Calu3 (cell line): ENCODE data around the gene GARIN1A. TPM values are rescaled to one million over a fixed set of nuclear protein-coding genes. Genes with fewer than 3 reads are reported as not detected.

Experiments used
- BruUV-seq: library from RNA; stranded (reverse); fragments of 400-500 nt; replicated peaks from 2 replicates; lab custom pipeline; 2021; lab: Mats Ljungman, UMichigan
- CTCF ChIA-PET: fragments of 300-600 bp; sonication (Branson Sonifier 250); formaldehyde crosslinking; loops from one replicate; lab custom pipeline; 2022; ENCODE audit warnings: antibody characterized with exemption; lab: Charles Lee
- DNase-seq: peaks from one replicate; pipeline ENCODE4 v3.0.0; 2022
- H3K27ac Mint-ChIP-seq: one replicate; pipeline ENCODE4 v1.8.0; 2022; ENCODE audit warnings: mixed read lengths; ENCODE audit not compliant: unreplicated experiment
- H3K27me3 Mint-ChIP-seq: one replicate; pipeline ENCODE4 v1.8.0; 2022; ENCODE audit warnings: mixed read lengths; ENCODE audit not compliant: unreplicated experiment
- H3K36me3 Mint-ChIP-seq: one replicate; pipeline ENCODE4 v1.8.0; 2022; ENCODE audit warnings: mild to moderate bottlenecking, moderate library complexity, mixed read lengths; ENCODE audit not compliant: insufficient read depth, unreplicated experiment
- H3K4me1 Mint-ChIP-seq: one replicate; pipeline ENCODE4 v1.8.0; 2022; ENCODE audit warnings: mild to moderate bottlenecking, low read depth, mixed read lengths; ENCODE audit not compliant: unreplicated experiment
- H3K4me3 Mint-ChIP-seq: one replicate; pipeline ENCODE4 v1.8.0; 2022; ENCODE audit warnings: mild to moderate bottlenecking, low read depth, moderate library complexity, mixed read lengths; ENCODE audit not compliant: unreplicated experiment
- H3K9me3 Mint-ChIP-seq: one replicate; pipeline ENCODE4 v1.8.0; 2022; ENCODE audit warnings: low read depth, mixed read lengths; ENCODE audit not compliant: unreplicated experiment
- intact Hi-C: fragments of 100-400 bp; cut with micrococcal nuclease; formaldehyde crosslinking; loops from one replicate; pipeline ENCODE4 v1.10.0; 2022; ENCODE audit not compliant: unreplicated experiment
- total RNA-seq: library from RNA; stranded (reverse); gene quantifications from 2 replicates; pipeline ENCODE4 v1.2.3, GENCODE V29; 2022
- TF ChIP-seq, protein P1 (sequence below): fragments of 200-600 bp; IDR thresholded peaks from one replicate; pipeline ENCODE4 v1.8.0; 2022; ENCODE audit warnings: antibody characterized with exemption; ENCODE audit not compliant: unreplicated experiment

The GARIN1A gene
- total RNA-seq, 1 experiment from 2014 or later, result 7.3 TPM

DNA sequence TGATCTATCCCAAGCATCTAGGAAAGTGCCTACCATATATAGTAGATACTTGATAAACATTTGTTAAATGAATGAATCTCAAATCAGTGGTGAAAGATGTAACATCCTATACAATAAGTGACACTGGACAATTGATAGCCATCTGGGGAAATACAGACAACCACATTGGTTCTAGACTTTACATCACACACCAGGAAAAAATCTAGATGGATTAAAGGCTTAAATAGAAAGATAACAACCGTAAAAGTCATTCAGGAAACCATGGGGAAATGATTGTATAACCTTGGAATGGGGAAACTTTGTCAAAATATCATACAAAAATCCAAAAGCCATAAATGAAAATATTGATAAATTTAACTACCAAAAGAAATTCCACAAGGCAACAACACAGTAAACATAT, 7.0 kb upstream of the GARIN1A start:
- H3K27me3 Mint-ChIP-seq, result no peaks in the 10 kb centered on the region
- DNase-seq, result no peak
- CTCF ChIA-PET, result no interaction called here
- peaks cover 11% of the 10 kb centered on the region for H3K36me3 Mint-ChIP-seq
- peaks cover 5% of the 10 kb centered on the region for H3K9me3 Mint-ChIP-seq
- intact Hi-C loops, result no loop called here
- no TSS peak for BruUV-seq
- H3K4me1 Mint-ChIP-seq, result no peaks in the 10 kb centered on the region
- no peak overlapping the region for H3K27ac Mint-ChIP-seq
- H3K4me3 Mint-ChIP-seq, result no peak overlapping the region
- TF ChIP-seq, protein P1, sequence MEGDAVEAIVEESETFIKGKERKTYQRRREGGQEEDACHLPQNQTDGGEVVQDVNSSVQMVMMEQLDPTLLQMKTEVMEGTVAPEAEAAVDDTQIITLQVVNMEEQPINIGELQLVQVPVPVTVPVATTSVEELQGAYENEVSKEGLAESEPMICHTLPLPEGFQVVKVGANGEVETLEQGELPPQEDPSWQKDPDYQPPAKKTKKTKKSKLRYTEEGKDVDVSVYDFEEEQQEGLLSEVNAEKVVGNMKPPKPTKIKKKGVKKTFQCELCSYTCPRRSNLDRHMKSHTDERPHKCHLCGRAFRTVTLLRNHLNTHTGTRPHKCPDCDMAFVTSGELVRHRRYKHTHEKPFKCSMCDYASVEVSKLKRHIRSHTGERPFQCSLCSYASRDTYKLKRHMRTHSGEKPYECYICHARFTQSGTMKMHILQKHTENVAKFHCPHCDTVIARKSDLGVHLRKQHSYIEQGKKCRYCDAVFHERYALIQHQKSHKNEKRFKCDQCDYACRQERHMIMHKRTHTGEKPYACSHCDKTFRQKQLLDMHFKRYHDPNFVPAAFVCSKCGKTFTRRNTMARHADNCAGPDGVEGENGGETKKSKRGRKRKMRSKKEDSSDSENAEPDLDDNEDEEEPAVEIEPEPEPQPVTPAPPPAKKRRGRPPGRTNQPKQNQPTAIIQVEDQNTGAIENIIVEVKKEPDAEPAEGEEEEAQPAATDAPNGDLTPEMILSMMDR, result no peak

DNA sequence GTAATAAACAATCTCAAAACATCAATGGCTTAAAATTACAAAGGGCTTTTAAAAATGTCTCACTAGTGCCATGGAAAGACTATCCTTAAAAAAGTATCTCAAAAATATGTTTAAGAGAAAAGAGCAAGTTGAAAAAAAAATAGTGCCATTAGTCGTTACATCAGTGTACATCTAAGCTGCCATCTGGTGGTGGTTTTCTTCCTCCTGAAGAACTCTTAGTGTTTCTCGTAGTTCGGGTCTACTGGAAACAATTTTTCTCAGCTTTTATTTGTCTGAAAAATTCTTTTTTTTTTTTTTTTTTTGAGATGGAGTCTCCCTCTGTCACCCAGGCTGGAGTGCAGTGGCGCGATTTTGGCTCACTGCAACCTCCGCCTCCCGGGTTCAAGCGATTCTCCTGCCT, 5.9 kb upstream of the GARIN1A start:
- H3K27ac Mint-ChIP-seq, result no peak overlapping the region
- H3K9me3 Mint-ChIP-seq, result peaks cover 5% of the 10 kb centered on the region
- no peaks in the 10 kb centered on the region for H3K4me1 Mint-ChIP-seq
- TF ChIP-seq, protein P1, result no peak
- CTCF ChIA-PET, result interaction anchor here (0.6 kb wide), 1 partner anchor 556 kb away, joined by 3 read pairs; no protein-coding TSS in a partner anchor
- peaks cover 11% of the 10 kb centered on the region for H3K36me3 Mint-ChIP-seq
- no peak for DNase-seq
- no peaks in the 10 kb centered on the region for H3K27me3 Mint-ChIP-seq
- intact Hi-C loops, result no loop called here
- no peak overlapping the region for H3K4me3 Mint-ChIP-seq
- BruUV-seq, result no TSS peak

DNA sequence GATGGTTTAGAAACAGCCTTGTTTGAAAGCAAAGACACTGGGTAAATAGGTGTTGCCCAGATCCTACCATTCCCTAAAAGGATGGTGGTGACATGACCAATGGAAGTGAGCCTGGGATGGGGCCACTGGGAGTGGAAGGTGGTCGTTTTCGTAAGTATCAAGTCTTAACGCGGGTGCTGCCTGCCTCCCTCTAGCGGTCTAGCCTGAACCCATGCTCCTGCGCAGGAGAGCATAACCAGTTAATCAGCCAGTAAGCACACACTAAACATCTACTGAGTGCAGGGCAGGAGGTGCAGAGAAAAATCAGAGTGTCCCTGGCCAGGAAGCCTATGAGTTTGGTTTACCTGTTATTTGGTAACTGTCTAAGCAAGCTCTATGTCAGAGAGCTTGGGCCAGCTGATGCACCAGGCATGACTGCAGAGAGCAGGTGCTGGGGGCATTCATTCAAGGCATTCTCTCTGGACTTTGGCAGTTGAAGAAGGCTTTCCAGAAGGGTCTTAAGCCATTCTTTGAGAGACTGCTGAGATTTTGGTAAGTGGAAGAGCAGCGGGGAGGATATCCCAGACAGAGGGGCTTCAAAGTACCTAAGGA, 930 bp downstream of the GARIN1A start:
- CTCF ChIA-PET, result no interaction called here
- H3K4me1 Mint-ChIP-seq, result no peaks in the 10 kb centered on the region
- BruUV-seq, result no TSS peak

DNA sequence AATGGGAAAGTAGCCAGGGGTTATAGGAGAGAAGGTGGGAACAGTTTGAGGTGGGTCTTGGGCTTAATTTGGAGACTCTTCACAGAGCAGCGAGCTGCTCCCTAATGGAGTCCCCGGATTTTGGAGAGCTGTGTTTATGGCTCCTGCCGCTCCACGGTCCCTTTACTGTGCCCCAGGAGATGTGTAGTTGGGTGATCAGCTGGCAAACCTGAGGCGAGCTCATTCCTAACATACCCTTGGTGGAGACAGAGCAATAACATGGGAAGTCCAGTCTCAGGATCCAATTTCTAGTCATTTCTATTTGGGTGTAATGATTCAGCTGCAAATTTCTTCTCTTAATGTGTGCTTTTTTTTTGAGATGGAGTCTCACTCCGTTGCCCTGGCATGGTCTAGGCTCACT, 1.5 kb downstream of the GARIN1A start:
- no TSS peak for BruUV-seq
- CTCF ChIA-PET, result no interaction called here

More for the DNA sequence above, 930 bp downstream of the GARIN1A start:
- H3K36me3 Mint-ChIP-seq, result peaks cover 9% of the 10 kb centered on the region
- no peak for DNase-seq
- no peak overlapping the region for H3K27ac Mint-ChIP-seq
- intact Hi-C loops, result no loop called here
- H3K9me3 Mint-ChIP-seq, result no peaks in the 10 kb centered on the region
- TF ChIP-seq, protein P1, result no peak
- no peak overlapping the region for H3K4me3 Mint-ChIP-seq
- H3K27me3 Mint-ChIP-seq, result no peaks in the 10 kb centered on the region

More for the DNA sequence above, 1.5 kb downstream of the GARIN1A start:
- Mint-ChIP-seq H3K4me3 (no peak overlapping the region), H3K4me1 (no peaks in the 10 kb centered on the region), H3K36me3 (peaks cover 9% of the 10 kb centered on the region), H3K9me3 (no peaks in the 10 kb centered on the region), H3K27ac (no peak overlapping the region), H3K27me3 (no peaks in the 10 kb centered on the region)
- DNase-seq, result no peak
- TF ChIP-seq, protein P1, result no peak
- intact Hi-C loops, result no loop called here
